Prostate gland (tissue), 2 donors: ENCODE measurements around the gene AK8.

Experiments used
- POLR2A ChIP-seq: fragments of 450-650 bp; IDR thresholded peaks from one replicate; pipeline ENCODE4 v1.6.1; 2016; ENCODE audit warnings: antibody characterized with exemption, mild to moderate bottlenecking
- POLR2AphosphoS5 ChIP-seq: sonication (generic); formaldehyde crosslinking; IDR thresholded peaks from one replicate; pipeline ENCODE4 v1.6.1; 2017; ENCODE audit warnings: antibody characterized with exemption
- TF ChIP-seq, protein P1 (sequence below), 4 experiments: fragments of 200-600 bp in 2 of 4; fragments of 450-650 bp in 2 of 4; sonication (generic) in 2 of 4; IDR thresholded peaks; 1 replicate in 3 of 4; 2 replicates in 1 of 4; pipeline ENCODE4 v1.5.1; 2016 to 2019; ENCODE audit warnings: antibody characterized with exemption in 4 of 4, mild to moderate bottlenecking in 2 of 4, moderate library complexity in 2 of 4

DNA sequence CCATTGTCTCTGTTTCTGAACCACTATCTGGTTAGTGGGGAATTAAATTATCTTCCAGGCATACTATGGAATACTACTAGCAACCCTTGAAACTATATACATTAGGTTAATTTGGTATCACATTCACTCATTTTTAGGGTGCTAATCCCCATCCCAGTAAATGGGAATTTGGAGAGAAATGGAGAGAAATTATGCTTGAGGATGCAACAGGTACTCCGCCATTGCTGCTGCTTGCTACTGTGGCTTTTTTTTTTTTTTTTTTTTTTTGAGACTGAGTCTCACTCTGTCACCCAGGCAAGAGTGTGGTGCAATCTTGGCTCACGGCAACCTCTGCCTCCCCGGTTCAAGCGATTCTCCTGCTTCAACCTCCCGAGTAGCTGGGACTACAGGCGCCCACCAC, 66.1 kb downstream of the AK8 start:
- TF ChIP-seq, protein P1, sequence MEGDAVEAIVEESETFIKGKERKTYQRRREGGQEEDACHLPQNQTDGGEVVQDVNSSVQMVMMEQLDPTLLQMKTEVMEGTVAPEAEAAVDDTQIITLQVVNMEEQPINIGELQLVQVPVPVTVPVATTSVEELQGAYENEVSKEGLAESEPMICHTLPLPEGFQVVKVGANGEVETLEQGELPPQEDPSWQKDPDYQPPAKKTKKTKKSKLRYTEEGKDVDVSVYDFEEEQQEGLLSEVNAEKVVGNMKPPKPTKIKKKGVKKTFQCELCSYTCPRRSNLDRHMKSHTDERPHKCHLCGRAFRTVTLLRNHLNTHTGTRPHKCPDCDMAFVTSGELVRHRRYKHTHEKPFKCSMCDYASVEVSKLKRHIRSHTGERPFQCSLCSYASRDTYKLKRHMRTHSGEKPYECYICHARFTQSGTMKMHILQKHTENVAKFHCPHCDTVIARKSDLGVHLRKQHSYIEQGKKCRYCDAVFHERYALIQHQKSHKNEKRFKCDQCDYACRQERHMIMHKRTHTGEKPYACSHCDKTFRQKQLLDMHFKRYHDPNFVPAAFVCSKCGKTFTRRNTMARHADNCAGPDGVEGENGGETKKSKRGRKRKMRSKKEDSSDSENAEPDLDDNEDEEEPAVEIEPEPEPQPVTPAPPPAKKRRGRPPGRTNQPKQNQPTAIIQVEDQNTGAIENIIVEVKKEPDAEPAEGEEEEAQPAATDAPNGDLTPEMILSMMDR (IDR thresholded peaks at IDR 0.05) = no peak
- TF ChIP-seq POLR2A = no peak
- no peak for TF ChIP-seq POLR2AphosphoS5
